Activated T-cell treated with anti-CD3 and anti-CD28 coated beads, Interleukin-2, amount 50 U/mL, for 72 hours (primary cell): ENCODE measurements around the gene SPACA7. TPM values are rescaled to one million over a fixed set of nuclear protein-coding genes. Genes with fewer than 3 reads are reported as not detected.

Experiments
- ATAC-seq, 2 donors: fragments of 150-1000 bp; cut with Tn5 transposase; replicated peaks in 1 of 2; 2 replicates each; pipeline ENCODE4 v1.10.0; 2021; ENCODE audit warnings: moderate library complexity in 2 of 2, mild to moderate bottlenecking in 1 of 2
- DNase-seq, 2 donors: peaks; one replicate each; pipeline ENCODE4 v3.0.0; 2021 to 2022; ENCODE audit warnings: mixed read lengths in 1 of 2
- H3K27ac Mint-ChIP-seq: one replicate; pipeline ENCODE4 v1.8.0; 2022; ENCODE audit warnings: mild to moderate bottlenecking, moderate library complexity, mixed read lengths
- H3K27me3 Mint-ChIP-seq: one replicate; pipeline ENCODE4 v1.8.0; 2022; ENCODE audit warnings: low read depth, mixed read lengths
- H3K36me3 Mint-ChIP-seq, 2 donors: one replicate each; pipeline ENCODE4 v1.8.0; 2022; ENCODE audit warnings: mixed read lengths in 2 of 2, mild to moderate bottlenecking in 1 of 2; ENCODE audit not compliant: insufficient read depth in 2 of 2
- H3K4me1 Mint-ChIP-seq: one replicate; pipeline ENCODE4 v1.8.0; 2022; ENCODE audit warnings: low read depth, mixed read lengths
- H3K4me3 Mint-ChIP-seq, 2 donors: one replicate each; pipeline ENCODE4 v1.8.0; 2022; ENCODE audit warnings: mild to moderate bottlenecking in 2 of 2, mixed read lengths in 2 of 2, moderate library complexity in 2 of 2
- H3K9me3 Mint-ChIP-seq, 2 donors: one replicate each; pipeline ENCODE4 v1.8.0; 2022; ENCODE audit warnings: mixed read lengths in 2 of 2
- total RNA-seq, 2 donors: library from RNA; stranded (reverse); gene quantifications; one replicate each; pipeline ENCODE4 v1.2.3, GENCODE V29; 2022

The SPACA7 gene
- total RNA-seq, 2 donors from 2014 or later = not detected

DNA sequence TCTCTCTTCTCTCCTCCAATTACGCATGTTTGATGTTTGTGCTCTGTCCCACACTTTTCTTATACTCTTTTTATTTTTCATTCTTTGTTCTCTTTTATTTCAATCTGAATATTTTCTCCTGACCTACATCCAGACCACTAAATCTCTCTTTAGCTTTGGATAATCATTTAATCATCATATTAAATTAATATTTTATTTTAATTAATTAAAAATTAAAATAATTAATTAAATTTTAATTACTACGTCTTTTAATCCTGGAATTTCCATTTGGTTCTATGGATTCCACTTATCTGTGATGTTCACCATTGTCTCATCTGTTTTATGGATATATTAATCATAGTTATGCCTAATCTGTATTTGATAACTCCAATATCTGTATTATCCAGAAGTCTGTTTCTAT lies 62.4 kb downstream of the SPACA7 start:
- no peak overlapping the region for H3K4me3 Mint-ChIP-seq
- H3K4me1 Mint-ChIP-seq = peaks cover 5% of the 10 kb centered on the region
- DNase-seq = no peak
- peaks cover 4 to 6% of the 10 kb centered on the region in 2 donors for H3K9me3 Mint-ChIP-seq
- no peak for ATAC-seq
- H3K36me3 Mint-ChIP-seq = peaks cover 4% of the 10 kb centered on the region in 2 donors
- no peak overlapping the region for H3K27ac Mint-ChIP-seq
- peaks cover 7% of the 10 kb centered on the region for H3K27me3 Mint-ChIP-seq

DNA sequence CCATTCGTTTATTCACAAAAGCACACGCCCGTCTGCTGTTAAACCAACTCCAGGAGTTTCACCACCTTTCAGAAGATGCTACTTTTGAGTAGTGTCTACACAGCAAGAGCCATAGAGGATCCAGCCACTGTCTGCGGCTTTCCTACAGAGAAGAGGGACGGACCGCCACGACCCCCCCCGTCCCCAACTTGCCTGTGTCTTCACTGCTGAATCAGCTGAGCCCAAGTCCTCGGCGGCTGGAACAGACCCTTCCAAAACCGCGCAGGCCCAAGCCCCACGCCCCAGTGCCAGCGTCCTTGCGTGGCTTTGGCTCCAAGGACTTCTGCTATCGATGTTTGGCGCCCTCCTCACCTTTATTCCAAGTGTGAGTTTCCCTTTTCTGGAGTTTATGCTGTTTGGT lies 65.1 kb downstream of the SPACA7 start:
- ATAC-seq = no peak
- H3K4me3 Mint-ChIP-seq = no peak overlapping the region
- peaks cover 4% of the 10 kb centered on the region in 2 donors for H3K36me3 Mint-ChIP-seq
- DNase-seq = no peak
- H3K27ac Mint-ChIP-seq = no peak overlapping the region
- H3K27me3 Mint-ChIP-seq = peaks cover 16% of the 10 kb centered on the region
- H3K4me1 Mint-ChIP-seq = peaks cover 6% of the 10 kb centered on the region
- peaks cover 4 to 6% of the 10 kb centered on the region in 2 donors for H3K9me3 Mint-ChIP-seq

DNA sequence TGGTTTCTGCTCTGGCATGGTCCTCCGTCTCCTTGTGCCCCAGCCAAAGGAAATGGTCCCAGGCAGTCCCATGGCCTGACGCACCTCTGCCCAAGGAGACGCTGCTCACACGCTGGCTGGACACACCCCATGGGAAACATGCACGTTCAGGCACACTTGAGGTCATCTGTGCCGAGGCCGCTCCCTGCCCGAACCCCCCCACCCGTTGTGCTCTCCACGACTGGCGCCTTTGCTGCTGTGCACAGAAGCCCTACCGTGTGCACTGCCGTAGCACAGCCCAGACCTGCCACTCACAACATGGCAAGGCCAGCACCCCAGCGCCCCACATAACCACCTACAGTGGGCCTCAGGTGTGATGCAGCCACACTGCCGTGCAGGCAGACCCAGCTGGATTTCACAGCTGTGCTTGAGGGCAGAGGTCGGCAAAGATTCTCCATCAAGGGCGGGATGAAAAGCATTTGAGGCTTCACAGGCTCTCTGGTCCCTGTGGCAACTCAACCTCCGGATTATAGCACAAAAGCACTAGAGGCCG lies 65.7 kb downstream of the SPACA7 start:
- Mint-ChIP-seq H3K27ac (no peak overlapping the region), H3K4me3 (no peak overlapping the region), H3K9me3 (peaks cover 4 to 6% of the 10 kb centered on the region in 2 donors), H3K36me3 (peaks cover 4% of the 10 kb centered on the region in 2 donors), H3K4me1 (peaks cover 6% of the 10 kb centered on the region), H3K27me3 (peaks cover 16% of the 10 kb centered on the region)
- DNase-seq = no peak
- no peak for ATAC-seq

DNA sequence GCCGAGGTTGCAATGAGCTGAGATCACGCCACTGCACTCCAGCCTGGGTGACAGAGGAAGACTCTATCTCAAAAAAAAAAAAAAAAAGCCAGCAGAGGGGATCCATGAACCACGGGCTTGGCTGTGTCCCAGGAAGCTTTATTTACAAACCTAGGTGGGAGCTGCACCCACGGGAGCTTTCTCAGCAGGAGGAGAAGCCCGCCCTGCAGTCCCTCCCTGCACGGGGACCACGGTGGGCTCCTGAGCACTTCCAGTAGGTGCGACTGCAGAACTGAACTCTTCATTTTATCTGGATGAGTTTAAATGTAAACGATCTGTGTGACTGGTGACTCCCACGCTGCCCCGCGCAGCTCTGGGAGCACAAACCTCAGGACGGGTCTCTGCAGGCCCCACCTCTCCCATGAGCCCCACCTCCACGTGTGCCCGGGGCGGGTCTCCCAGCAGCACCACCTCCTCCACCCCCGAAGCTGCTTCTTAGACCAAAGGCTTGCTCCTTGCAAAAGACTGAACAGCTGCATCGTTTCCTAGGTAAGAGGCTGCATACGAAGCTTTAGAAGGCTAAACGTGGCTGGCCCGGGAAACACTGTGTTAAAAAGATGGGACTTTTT lies 66.4 kb downstream of the SPACA7 start:
- ATAC-seq (no peak), DNase-seq (no peak)
- Mint-ChIP-seq H3K4me1 (peaks cover 6% of the 10 kb centered on the region), H3K27ac (no peak overlapping the region), H3K4me3 (no peak overlapping the region), H3K27me3 (peaks cover 16% of the 10 kb centered on the region), H3K9me3 (peaks cover 4 to 6% of the 10 kb centered on the region in 2 donors), H3K36me3 (peaks cover 4% of the 10 kb centered on the region in 2 donors)

DNA sequence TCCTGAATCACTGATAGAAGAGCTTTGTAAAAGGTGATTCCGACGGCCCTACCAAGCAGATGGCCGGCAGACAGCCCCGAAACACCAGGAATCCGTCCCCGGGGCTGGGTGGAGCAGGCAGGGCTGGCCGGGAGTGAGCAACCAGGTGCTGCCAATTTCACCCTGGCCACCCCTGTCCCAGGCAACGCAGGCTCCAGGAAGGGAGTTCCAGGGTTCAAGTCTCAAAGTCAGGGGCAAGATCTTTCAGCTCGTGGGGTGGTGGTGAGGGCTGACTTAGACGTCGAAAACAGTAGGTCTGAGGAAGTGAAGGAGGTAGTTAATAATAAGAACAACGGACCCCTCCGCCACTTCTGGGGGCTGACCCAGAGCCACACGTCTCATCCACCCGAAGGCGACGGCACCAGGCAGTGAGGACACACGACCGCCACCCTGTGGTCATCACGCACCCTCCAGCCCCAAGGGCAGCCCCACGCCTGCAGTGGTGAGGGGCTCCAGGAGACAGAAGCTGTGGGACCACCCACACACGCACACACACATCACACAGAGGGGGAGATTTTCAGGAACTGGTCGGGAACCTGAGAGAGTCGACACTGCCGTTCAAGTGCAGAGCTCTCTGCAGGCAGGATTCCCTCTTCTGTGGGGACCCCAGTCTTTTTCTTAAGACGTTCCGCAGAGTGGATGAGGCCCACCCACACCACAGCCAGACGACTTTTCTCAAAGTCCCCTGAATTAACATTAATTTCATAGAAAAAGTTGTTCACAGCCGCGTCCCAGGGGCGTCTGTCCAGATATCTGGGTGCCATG lies 67.2 kb downstream of the SPACA7 start:
- H3K27ac Mint-ChIP-seq = no peak overlapping the region
- peaks cover 0 to under 1% of the 10 kb centered on the region in 2 donors for H3K9me3 Mint-ChIP-seq
- peaks cover 6% of the 10 kb centered on the region for H3K4me1 Mint-ChIP-seq
- no peak for ATAC-seq
- DNase-seq = peak in 1 of 2 donors; percentile 18
- H3K4me3 Mint-ChIP-seq = no peak overlapping the region
- H3K27me3 Mint-ChIP-seq = peaks cover 16% of the 10 kb centered on the region
- H3K36me3 Mint-ChIP-seq = peaks cover 0 to 1% of the 10 kb centered on the region in 2 donors

DNA sequence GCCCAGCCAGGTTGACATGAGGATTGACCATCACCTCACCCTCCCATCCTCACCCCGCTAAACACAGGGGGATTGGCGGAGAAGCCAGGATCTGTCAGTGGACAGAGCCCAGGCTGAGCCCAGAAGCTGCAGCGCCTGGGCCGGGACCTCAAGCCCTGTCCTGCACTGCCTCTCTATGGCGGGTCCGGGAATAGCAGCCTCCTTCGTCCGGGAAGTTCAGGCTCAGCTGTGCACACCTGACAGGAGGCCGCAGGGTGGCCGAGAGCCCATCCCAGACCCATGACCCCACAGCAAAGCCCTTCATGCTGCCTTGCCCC lies 67.8 kb downstream of the SPACA7 start:
- ATAC-seq = peak; percentile 72 to 78
- no peak overlapping the region for H3K27ac Mint-ChIP-seq
- H3K36me3 Mint-ChIP-seq = no peaks in the 10 kb centered on the region
- H3K27me3 Mint-ChIP-seq = peaks cover 16% of the 10 kb centered on the region
- peak; percentile 67 to 75 for DNase-seq
- H3K4me3 Mint-ChIP-seq = no peak overlapping the region
- peaks cover 6% of the 10 kb centered on the region for H3K4me1 Mint-ChIP-seq
- H3K9me3 Mint-ChIP-seq = no peaks in the 10 kb centered on the region

DNA sequence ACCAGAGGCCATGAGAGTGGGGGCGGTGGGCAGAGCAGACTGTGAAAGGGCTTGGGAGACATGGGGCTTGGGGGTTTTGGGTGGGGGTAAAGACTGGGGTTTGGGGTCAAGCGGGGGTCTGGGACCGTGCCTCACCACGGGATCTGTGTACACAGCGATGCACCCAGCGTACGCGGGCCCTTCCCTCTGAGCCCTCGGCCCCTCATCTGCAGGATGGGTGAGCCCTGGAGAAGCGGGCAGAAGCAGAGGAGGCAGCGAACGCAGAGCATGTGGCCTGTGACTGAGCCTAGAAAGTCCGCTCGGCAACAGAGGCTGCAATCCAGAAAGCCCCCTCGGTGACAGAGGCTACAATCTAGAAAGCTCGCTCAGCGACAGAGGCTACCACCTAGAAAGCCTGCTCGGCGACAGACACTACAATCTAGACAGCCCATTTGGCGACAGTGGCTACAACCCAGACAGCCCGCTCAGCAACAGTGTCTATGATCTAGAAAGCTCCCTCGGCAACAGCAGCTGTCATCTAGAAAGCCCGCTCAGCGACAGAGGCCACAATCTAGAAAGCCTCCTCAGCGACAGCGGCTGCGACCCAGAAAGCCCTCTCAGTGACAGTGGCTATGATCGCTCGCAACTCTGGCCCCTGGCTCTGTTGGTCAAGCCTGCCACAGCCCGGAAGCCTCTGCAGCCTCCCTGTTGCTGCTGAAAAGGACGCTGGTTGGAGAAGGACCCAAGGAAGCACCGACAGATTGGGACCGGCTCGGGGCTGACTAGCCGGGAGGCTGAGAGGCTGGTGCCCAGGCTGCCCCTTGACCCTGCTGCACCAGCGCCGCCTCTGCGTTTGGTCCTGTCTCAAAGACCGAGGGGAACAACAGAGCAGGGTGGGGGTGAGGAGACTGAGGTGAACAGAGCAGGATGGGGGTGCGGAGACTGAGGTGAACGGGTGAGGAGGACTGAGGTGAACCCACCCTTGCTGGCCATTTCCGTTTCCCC lies 68.6 kb downstream of the SPACA7 start:
- Mint-ChIP-seq H3K27me3 (peaks cover 16% of the 10 kb centered on the region), H3K4me1 (peaks cover 6% of the 10 kb centered on the region), H3K36me3 (no peaks in the 10 kb centered on the region), H3K27ac (no peak overlapping the region), H3K4me3 (no peak overlapping the region), H3K9me3 (no peaks in the 10 kb centered on the region)
- DNase-seq (no peak), ATAC-seq (peak in 1 of 2 donors; percentile 11)

DNA sequence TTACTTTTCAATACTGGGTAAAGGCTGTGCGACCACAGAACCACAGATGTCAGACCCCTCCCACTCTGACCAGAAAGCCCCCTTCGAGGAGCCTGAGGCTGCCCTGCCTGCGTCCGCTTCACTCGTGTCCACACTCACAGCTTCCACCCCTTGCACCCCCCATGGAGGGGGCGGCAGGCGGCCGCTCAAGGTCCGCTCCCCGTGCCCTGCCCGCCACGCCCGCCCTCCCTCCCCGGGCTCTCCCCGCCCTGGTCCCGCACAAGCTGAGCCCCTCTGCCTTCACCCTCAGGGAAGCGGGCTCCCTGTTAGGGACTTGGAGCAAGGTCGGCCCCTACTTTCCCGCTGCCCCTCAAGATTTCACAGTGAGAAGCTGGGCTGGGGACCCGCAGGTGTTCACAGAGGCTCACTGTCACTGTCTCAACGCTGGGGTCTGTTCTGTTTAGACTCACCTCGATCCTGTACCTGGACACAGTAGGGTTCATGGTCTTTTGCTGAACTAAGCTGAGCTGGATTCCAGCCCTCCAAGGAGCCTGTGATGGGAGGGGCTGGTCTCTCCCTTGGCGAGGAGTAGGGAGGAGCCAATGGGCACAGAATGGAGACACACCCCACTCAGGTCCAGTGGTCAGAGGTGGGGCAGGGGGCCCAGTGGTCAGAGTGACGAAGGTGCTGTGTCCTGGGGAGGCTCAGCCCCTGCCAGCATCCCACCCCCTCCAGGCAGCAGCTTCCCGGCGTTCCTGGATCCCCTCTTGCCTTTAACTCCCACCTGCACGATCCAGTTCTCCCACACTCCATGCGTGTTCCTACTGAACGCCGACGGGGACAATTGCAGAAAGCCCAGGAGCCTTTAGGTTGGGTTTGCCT lies 69.5 kb downstream of the SPACA7 start:
- Mint-ChIP-seq H3K27me3 (peaks cover 16% of the 10 kb centered on the region), H3K4me3 (no peak overlapping the region), H3K9me3 (no peaks in the 10 kb centered on the region), H3K4me1 (peaks cover 6% of the 10 kb centered on the region), H3K36me3 (no peaks in the 10 kb centered on the region), H3K27ac (no peak overlapping the region)
- DNase-seq = no peak
- ATAC-seq = no peak

DNA sequence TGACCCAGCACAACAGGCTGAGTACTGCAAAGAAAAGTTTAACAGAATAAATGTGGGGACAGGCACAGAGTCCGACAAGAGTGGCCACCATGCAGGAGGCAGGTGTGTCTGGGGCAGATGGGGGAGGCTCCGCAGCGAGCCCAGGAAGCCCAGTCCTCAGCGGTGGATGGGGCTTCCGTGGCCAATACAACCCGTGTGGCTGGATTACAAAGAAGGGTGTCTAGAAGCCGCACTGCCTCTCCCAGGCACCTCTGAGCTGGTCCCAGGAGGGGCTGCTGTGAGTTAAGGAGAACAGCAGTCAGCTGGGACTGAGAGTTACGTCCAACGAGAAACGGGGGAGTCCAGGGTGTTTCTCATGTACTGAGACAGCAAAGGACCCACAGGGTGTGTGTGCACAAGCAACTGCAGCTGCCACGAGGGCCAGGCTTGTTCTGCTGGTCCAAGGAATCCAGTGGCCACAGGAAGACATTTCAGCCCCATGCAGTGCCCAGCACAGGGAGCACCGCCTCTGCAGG lies 70.2 kb downstream of the SPACA7 start:
- Mint-ChIP-seq H3K9me3 (no peaks in the 10 kb centered on the region), H3K27ac (no peak overlapping the region), H3K36me3 (no peaks in the 10 kb centered on the region), H3K27me3 (peaks cover 16% of the 10 kb centered on the region), H3K4me3 (no peak overlapping the region), H3K4me1 (peaks cover 6% of the 10 kb centered on the region)
- no peak for DNase-seq
- ATAC-seq = no peak

DNA sequence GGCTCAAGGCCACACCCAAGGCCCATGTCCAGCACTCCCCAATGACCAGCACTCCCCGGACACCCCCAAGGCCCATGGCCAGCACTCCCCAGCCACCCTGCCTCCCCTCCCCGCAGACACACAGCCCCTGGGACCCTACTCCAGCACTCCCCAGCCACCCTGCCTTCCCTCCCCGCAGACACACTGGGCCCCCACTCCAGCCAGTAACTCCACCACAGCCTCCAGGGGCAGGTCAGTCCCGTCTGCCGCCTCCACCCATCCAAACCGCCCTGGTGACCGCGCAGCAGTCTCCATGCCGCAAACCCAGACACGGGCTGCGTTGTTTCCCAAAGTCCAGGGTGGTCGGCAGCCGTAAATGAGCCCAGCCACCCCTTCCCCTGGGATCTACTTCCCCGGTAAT lies 70.7 kb downstream of the SPACA7 start:
- Mint-ChIP-seq H3K36me3 (no peaks in the 10 kb centered on the region), H3K27ac (no peak overlapping the region), H3K9me3 (no peaks in the 10 kb centered on the region), H3K4me3 (no peak overlapping the region), H3K27me3 (peaks cover 16% of the 10 kb centered on the region), H3K4me1 (peaks cover 6% of the 10 kb centered on the region)
- ATAC-seq (no peak), DNase-seq (no peak)

DNA sequence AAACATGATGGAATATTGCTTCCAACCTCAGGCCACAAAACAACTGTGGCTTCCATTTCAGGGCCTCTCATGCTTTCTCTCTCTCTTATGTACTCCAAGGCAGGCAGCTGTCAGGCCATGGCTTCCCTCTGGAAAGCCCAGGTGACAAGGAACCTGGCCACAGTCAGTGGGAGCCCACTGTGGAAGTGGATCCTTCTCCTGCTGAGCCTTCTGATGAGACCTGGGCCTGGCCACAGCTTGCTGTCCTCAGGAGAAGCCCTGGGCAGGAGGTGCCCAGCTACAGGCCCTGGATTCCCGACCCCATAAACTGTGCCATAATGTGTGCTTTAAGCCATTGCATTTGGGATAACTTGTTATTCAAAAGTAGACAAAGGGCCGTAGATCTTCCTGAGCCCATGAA lies 71.2 kb downstream of the SPACA7 start:
- Mint-ChIP-seq H3K27me3 (peaks cover 16% of the 10 kb centered on the region), H3K4me1 (peaks cover 6% of the 10 kb centered on the region), H3K4me3 (no peak overlapping the region), H3K36me3 (no peaks in the 10 kb centered on the region), H3K9me3 (no peaks in the 10 kb centered on the region), H3K27ac (no peak overlapping the region)
- no peak for ATAC-seq
- DNase-seq = no peak
